HuH-7 (cell line): ENCODE data around the gene PAX3.

ENCODE experiments used
- DNase-seq: peaks from one replicate; pipeline ENCODE4 v3.0.0; 2011; ENCODE audit warnings: low spot score

PAX3 gene

GRCh38 chr2:222296911-222297599 lies 1.7 kb downstream of the PAX3 start:
- no peak for DNase-seq

DNA sequence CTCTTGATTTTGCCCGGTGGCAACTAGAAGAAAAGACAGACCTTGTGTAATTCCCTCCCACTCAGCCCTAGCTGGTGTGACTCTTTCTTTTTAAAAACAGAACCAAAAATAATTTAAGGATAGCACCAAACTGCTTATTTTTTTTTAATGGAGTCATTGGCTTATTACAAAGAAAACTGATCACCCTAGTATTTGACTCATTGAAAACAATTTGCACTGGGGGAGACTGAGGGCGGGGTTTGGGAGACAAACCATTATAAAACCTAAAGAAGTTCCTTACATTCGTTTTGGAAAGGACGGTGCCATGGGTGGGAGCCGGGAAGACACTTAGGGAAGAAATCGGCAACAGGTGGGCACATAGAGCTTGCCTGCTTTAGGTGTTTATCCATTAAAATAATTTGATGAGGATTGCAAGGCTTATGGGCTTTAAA lies 2.5 kb downstream of the PAX3 start:
- no peak for DNase-seq

DNA sequence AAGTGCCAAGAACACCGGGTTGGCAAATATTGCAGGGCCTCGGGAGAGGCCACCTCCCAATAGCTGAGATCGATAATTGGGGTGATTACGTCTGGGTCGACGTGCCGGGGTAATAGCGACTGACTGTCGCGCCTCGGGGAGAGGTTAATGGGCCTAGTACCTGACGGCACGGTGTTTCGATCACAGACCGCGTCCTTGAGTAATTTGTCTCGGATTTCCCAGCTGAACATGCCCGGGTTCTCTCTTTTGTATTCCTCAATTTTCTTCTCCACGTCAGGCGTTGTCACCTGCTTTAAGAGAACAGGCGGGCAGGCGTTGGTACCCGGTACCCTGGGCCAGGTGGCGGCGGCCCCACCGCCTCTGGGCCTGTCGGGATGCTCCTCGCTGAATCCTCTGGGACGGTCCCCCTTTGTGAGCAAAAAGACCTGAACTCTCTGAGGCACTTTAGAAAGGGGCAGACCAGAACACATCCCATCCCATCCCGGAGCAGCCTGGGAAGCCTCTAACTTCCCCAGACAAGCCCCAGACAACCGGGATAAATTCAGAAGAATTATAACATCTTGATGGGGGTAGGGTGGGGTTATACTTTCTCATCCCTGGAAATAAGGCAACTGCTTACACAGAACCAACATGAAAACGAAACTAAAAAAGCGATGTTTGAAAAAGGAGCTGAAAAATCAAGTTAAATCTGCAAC lies 3.3 kb downstream of the PAX3 start:
- DNase-seq = no peak

- no peak for DNase-seq
Observed at GRCh38 chr2:222294996-222295367, 3.8 kb downstream of the PAX3 start.

DNA sequence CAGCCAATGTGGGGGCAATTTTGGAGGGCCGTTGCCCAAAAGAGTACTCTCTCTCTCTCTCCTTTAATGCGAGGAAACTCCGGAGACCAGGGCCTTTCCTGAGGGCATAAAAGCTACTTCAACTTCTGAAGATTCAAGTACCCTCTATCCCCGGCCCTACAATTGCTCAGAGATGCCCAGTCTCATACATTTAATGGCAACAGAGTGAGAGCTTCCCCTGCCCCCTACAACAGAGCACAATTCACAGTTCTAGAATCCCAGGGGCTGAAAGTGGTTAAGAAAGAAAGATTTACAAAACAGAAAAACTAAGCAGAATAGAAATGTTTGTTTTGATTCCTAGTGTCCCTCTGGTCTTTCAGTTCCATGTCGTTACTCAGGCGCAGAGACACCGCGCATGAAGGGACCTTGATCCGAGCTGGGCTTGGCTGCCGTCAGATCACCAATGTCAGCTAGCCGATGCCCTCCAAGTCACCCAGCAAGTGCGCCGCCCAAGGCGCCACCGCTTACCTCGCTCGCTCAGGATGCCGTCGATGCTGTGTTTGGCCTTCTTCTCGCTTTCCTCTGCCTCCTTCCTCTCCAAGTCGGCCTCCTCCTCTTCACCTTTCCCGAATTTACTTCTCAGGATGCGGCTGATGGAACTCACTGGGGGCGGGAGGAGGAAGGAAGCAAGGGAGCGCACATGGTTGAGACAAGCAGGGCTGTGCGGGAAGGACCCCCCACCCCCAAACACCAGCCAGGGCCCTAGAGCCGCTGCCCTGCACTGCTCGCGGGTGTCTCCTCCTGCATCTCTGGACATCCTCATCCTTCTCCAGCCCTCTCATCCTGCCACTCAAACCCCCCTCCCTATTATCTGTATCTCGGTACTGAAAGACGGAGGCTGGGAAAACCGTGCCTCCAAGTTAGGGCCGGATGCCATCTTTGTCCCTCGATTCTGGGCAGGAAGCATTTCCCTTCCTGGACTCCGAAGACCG lies 4.9 kb downstream of the PAX3 start:
- no peak for DNase-seq

DNA sequence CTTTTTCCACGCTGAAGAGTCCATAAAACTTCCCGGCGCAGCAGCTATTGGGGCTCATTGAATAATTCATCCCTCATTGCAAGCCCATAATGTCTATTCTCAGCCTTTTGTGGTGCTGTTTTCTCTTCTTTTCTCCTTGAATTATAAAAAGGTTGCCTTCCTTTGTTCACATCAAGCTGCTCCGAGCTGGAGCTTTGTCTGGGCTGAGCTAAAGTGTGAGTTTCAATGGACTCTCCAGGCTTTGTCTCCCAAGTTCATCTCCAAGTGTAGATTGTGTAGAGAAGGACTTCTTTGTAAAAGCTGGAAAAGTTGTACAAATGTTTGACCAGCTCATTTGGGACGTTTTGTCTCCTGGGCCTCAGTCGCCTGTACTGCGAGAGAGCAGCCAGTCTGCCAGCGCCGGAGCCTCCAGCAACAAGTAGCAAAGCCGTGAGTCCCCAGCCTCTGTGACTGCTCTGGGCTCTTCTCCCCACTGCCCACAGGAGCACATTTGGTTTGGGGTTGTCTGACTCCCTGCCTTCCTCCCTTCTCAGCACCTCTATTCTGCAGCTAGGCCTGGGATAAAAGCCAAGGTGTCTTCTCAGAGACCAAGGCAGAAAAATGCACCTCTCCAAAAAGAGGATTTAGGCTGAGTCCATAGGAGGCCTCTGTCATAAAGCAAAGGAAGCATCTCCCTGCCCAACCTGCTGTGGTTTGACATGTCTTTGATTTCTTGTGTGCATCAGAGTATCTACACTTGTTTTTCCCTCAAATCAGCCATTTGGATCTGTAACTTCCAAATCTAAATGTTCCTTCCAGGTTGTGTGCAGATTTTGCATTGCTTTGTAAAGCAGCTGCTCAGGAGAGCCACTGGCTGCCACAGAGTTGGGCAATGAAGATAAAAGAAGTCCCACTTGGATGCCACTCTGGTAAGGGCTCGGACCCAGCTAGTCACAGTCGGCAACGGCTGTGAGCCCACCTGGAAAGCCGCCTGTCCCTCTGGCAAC lies 6.4 kb downstream of the PAX3 start:
- no peak for DNase-seq

DNA sequence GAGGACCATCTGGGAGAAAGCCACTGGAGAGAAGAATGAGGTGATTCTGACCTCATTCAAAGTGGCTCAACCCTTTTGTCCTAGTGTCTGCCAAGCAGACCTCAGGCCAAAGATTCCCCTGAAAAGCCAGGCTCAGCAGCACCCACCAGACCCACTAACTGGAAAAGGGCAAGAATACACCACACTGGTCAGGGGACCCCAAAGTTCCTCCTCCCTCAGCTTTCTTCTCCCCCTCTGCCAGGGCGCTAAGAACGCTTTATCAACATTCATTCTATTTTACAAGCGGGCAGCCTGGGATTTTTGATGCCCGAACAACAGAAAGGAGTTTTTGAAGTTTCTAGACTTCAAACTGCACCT lies 7.3 kb downstream of the PAX3 start:
- no peak for DNase-seq

GRCh38 chr2:222290736-222291484 lies 7.9 kb downstream of the PAX3 start:
- no peak for DNase-seq

GRCh38 chr2:222290401-222290735 lies 8.4 kb downstream of the PAX3 start:
- no peak for DNase-seq

GRCh38 chr2:222289278-222290160 lies 9.3 kb downstream of the PAX3 start:
- no peak for DNase-seq

GRCh38 chr2:222288590-222289277 lies 10.1 kb downstream of the PAX3 start:
- no peak for DNase-seq

DNA sequence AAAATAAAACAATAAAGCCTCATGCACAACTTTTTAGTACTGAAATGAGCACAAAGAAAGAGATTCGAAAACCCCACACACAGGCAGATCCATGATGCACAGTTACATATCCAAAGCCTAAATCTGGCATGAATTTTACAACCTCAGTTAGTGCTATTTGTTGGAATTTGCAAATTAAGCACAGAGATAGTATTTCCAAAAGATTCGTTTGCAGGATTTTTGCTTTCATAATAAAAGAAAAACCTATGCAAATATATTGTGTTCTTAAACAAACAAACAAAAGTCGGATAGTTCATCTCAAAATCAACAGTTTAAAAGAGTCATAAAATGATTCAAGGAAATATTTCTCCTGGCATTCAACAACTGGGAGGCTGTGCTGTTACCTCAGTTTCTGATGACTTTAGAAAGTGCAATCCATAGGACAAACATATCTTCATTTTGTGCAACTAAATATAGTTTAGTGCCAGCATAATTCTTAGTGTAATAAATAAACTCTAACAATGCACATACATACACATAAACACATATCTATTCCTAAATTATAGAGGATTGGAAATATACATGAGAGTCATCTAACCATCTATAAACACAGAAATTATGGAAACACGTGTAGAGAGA lies 10.8 kb downstream of the PAX3 start:
- DNase-seq = no peak

DNA sequence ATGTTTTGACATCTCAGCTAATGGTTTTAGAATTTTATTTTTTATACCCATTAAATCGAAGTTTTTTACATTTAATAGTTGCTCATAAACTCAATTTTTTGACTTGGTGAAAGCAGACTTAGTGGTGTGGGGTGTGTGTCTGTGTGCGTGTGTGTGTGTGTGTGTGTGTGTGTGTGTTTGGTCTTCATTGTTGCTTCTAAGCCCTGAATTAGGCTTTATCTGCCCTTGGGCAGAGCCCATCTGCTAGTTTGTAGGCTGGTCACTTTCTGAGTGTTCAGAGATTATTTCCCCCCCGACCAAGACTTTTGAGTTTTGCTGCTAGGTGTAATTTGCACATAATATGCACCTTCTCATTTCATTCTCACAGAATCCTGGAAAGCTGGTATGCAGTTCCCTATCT lies 14.3 kb downstream of the PAX3 start:
- no peak for DNase-seq

DNA sequence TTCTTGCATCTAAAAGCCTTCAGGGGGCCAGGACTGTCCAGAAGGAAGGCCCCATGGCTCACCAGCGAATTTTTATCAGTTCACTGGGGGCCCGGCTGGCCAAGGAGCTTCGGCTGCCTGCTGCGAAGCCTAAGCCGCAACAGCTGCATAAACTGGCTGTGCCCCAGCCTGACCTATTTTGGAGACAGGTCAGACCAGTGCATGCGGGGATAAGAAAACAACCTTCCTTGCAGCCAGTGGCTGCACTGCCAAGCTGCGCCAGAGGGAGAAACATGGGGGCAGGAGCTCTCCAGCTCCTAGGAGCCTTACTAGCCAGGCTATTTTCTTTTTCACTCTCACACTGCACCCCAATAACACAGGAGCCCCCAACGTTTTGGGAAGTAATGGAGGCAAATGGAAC lies 15.2 kb downstream of the PAX3 start:
- DNase-seq = no peak

- DNase-seq = no peak
Observed at GRCh38 chr2:222281506-222281905, 17.3 kb downstream of the PAX3 start.

DNA sequence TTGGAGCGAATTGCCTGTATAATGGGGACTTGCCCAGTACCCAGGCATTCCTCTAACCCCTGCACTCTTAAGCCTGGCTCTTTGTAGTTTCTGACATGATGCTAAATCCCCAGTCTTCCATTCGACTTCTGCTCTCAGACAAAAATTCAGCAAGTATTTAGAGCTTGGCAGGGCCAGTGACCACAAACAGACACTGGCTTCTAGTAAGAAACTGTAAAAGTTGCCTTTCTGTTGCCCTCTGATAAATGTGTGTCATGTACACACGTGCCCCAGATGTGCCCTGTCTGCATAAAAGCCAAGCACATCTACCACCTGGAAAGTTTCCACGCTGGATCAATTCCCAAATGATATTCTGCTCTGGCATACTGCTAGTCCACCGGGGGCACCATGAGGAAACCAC lies 18.0 kb downstream of the PAX3 start:
- DNase-seq = no peak

DNA sequence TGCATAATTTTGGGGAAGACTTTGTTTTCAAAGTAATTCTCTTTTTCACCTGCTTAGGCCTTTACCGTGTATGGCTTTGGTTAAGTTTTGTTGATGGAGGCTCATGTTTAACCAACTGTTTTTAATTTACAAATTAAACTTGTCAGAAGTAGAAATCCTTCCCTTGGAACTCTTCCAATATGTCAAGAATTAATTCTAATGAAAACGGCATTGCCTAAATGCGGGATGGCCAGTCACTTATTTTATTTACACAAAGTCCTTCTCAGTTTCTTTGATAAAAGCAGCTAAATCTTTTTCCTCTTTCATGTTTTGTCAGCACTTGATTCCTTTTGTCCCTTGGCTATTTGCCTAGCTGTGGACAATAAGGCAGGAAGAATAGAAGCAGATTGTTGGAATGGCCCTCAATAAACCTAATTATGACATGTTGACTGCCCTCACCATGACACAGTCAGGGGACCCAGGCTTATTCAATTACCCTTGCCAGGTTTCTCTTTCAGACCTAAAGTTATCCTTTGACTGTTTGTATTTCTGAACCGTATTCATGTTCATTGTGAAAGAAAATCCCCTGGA lies 26.3 kb downstream of the PAX3 start:
- DNase-seq = no peak

DNA sequence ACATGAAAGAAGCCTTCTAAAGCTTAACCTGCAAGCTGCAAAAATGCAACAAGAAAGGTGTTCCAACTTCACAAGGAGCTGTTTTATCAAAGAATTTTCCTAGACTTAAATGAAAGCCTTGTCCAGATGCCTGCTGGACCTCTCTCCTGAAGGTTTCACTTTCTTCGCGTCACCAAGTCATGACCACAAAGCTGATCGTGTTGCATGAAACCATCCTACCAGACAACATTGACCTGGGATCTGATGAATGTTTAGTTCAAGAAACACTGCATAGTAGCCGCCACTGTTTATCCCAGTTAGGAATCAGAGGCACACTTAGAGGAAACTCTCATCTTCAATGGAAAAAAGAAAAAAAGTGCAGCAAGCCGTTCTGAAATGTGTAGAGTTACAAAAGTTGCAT lies 26.9 kb downstream of the PAX3 start:
- DNase-seq = no peak

DNA sequence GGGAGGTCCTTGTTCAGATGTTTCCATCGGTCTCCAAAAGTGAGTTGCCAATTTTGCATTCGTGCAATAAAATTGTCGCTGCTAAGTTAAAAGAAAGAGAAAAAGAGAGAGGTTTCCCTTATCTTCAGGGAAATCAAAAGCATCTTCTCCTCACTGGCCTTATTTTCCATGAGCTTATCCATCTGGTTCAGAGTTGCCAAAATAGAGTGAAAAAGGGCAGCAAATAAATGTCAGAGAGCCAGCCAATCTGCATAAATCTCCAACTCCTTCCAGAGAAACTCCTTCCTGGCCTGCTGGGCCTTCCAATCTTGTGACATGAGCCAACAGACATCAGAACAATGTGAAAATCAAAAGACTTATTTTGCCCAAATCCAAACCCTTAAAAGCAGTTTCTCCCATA lies 28.4 kb downstream of the PAX3 start:
- no peak for DNase-seq
